Right atrium auricular region (tissue), 2 donors: ENCODE results near the gene RANGAP1. TPM values are rescaled to one million over a fixed set of nuclear protein-coding genes. Genes with fewer than 3 reads are reported as not detected.

Experiments used
- DNase-seq: peaks from one replicate; pipeline ENCODE4 v3.0.0-alpha.2; 2019; ENCODE audit warnings: low spot score
- H3K27ac ChIP-seq, 2 donors: fragments of 200-600 bp; sonication (generic); 1 replicate in 1 of 2; 2 replicates in 1 of 2; pipeline ENCODE4 v1.5.1; 2016 to 2019
- H3K27me3 ChIP-seq, 2 donors: fragments of 200-600 bp; sonication (generic); one replicate each; pipeline versions ENCODE4 v1.5.1 to v1.6.0; 2017 to 2019
- H3K36me3 ChIP-seq: fragments of 200-600 bp; sonication (generic); one replicate; pipeline ENCODE4 v1.5.1; 2016
- H3K4me1 ChIP-seq, 2 donors: fragments of 200-600 bp; sonication (generic); one replicate each; pipeline versions ENCODE4 v1.5.1 to v1.6.0; 2017 to 2019
- H3K4me3 ChIP-seq, 2 donors: fragments of 200-600 bp; sonication (generic); 1 replicate in 1 of 2; 2 replicates in 1 of 2; pipeline ENCODE4 v1.5.1; 2017 to 2019; ENCODE audit warnings: mild to moderate bottlenecking in 1 of 2, moderate library complexity in 1 of 2
- H3K9me3 ChIP-seq, 2 donors: fragments of 200-600 bp; sonication (generic); one replicate each; pipeline ENCODE4 v1.5.1; 2019
- total RNA-seq, 2 donors: library from RNA; depleted of rRNA; stranded (reverse); fragments of >200 nt; gene quantifications; one replicate each; pipeline ENCODE4 v1.1.0, GENCODE V29; 2016
- TF ChIP-seq, protein P1 (sequence below), 2 donors: fragments of 200-600 bp; sonication (generic); IDR thresholded peaks; one replicate each; pipeline ENCODE4 v1.5.1; 2019; ENCODE audit warnings: antibody characterized with exemption in 2 of 2

RANGAP1 gene
- total RNA-seq, 2 donors from 2014 or later, result 22.3 to 33.3 TPM

DNA sequence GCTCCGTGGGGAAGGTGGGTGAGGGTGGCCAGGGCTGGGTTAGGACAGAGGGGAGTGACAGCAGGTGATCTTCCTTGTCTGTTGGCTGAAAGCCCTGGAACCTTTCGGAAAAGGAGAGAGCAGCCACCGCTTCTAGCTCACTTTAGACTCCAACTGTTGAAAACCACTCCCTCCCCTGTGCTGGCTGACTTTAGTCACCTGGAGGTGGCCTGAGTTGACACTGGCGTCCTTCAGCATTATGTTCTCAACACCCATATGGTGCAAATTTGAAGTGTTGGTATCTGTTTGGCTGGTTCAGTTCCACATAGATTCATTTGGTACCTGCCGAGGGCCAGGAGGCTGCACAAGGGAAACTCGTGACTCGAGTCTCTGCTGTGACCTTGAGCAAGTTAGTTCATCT, 44.2 kb upstream of the RANGAP1 start:
- no peaks in the 10 kb centered on the region for H3K27me3 ChIP-seq
- peaks cover 72% of the 10 kb centered on the region for H3K36me3 ChIP-seq
- no peaks in the 10 kb centered on the region for H3K9me3 ChIP-seq
- TF ChIP-seq, protein P1, sequence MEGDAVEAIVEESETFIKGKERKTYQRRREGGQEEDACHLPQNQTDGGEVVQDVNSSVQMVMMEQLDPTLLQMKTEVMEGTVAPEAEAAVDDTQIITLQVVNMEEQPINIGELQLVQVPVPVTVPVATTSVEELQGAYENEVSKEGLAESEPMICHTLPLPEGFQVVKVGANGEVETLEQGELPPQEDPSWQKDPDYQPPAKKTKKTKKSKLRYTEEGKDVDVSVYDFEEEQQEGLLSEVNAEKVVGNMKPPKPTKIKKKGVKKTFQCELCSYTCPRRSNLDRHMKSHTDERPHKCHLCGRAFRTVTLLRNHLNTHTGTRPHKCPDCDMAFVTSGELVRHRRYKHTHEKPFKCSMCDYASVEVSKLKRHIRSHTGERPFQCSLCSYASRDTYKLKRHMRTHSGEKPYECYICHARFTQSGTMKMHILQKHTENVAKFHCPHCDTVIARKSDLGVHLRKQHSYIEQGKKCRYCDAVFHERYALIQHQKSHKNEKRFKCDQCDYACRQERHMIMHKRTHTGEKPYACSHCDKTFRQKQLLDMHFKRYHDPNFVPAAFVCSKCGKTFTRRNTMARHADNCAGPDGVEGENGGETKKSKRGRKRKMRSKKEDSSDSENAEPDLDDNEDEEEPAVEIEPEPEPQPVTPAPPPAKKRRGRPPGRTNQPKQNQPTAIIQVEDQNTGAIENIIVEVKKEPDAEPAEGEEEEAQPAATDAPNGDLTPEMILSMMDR (IDR thresholded peaks at IDR 0.05), result no peak
- H3K4me3 ChIP-seq, result no peak overlapping the region
- no peak for DNase-seq
- peaks cover 0 to 12% of the 10 kb centered on the region in 2 donors for H3K4me1 ChIP-seq
- no peak overlapping the region for H3K27ac ChIP-seq

DNA sequence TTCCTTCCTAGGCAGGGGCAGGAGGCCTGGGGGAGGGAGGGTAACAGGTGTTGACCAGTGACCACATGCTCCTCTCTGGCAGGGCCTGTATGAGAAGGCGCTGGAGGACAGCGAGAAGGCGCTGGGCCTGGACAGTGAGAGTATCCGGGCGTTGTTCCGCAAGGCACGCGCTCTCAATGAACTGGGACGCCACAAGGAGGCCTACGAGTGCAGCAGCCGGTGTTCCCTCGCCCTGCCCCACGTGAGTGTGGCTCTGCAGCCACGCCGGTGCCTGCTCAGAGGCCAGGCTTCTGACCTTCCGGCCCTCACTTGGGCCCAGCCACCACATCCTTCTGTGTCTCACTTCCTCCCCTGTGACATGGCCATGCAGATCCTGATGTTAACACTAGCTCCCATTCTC, 41.1 kb upstream of the RANGAP1 start:
- TF ChIP-seq, protein P1 (IDR thresholded peaks at IDR 0.05), result no peak
- no peaks in the 10 kb centered on the region for H3K27me3 ChIP-seq
- no peak for DNase-seq
- H3K9me3 ChIP-seq, result no peaks in the 10 kb centered on the region
- no peak overlapping the region for H3K27ac ChIP-seq
- no peaks in the 10 kb centered on the region for H3K4me1 ChIP-seq
- H3K4me3 ChIP-seq, result no peak overlapping the region
- H3K36me3 ChIP-seq, result peaks cover 69% of the 10 kb centered on the region

DNA sequence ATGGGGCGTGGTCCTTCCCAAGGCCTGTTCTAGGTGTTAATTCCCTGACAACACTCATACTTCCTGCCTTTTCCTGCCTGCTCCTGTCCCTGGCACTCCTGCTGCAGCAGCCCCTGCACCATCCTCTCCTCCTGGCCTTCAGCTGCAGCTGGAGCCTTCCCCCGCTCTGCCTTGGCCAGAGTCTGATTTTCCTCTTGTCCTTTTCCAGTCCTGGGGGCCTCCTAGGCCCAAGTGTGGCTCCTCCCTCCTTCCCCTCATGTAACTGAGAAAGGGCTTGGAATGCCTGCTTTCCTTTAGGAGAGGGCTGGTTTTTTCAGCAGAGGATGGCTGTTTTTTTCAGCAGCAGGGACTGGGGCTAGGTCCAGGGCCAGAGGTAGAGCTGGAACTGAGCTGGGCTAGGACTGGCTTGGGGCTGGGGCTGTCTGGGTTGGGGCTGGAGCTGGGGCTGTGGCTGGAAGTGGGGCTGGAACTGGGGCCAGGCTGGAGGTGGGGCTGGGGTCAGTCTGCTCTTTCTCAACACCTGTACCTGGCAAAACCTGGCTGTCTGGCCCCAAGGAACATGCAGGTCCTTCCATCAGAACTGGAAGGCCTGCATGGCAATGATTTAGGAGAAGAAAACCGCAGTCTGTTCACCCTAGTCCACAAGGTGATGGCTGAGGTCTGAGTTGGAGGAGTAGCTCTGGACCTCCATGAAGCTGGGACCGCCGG, 39.0 kb upstream of the RANGAP1 start:
- no peaks in the 10 kb centered on the region for H3K27me3 ChIP-seq
- H3K4me3 ChIP-seq, result no peak overlapping the region
- H3K9me3 ChIP-seq, result no peaks in the 10 kb centered on the region
- DNase-seq, result no peak
- peaks cover 66% of the 10 kb centered on the region for H3K36me3 ChIP-seq
- H3K27ac ChIP-seq, result no peak overlapping the region
- H3K4me1 ChIP-seq, result no peaks in the 10 kb centered on the region
- TF ChIP-seq, protein P1 (IDR thresholded peaks at IDR 0.05), result no peak

DNA sequence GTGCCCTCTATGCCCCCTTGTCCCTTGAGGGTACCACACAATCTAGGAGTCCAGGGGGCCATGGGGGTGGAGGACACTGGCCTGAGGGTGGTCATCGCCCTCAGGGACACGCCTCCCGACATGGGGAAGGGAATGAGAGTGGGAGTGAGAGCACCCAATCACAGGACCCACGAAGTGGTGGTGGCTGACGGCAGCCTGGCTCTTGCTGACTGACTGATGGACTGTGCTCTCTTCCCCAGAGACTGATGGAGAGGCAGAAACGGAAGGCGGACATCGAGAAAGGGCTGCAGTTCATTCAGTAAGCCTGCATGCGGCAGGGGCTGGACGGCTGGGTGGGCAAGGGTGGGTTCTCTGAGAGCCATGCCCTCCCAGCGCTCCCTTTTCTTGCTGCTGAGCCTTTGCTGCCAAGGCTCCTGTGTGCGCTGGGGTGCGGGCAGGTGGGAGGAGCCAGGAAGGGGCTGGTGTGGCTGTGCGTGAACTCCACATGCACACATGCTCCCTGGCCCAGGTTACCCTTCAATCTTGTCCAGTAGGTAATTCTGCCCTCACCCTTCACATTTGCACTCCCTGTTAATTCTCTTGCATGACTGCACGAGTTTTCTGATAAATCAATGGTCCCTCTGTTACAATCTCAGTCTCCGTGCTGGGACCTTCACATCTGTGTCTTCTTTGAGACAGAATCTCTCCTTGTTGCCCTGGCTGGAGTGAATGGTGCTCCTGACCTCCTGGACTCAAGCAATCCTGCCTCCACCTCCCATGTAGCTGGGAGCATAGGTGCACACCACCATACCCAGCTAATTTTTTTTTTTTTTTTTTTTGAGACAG, 34.6 kb upstream of the RANGAP1 start:
- TF ChIP-seq, protein P1 (IDR thresholded peaks at IDR 0.05), result no peak
- Histone ChIP-seq H3K36me3 (peaks cover 29% of the 10 kb centered on the region), H3K9me3 (no peaks in the 10 kb centered on the region), H3K4me1 (no peaks in the 10 kb centered on the region), H3K27me3 (no peaks in the 10 kb centered on the region), H3K27ac (no peak overlapping the region), H3K4me3 (no peak overlapping the region)
- DNase-seq, result no peak

DNA sequence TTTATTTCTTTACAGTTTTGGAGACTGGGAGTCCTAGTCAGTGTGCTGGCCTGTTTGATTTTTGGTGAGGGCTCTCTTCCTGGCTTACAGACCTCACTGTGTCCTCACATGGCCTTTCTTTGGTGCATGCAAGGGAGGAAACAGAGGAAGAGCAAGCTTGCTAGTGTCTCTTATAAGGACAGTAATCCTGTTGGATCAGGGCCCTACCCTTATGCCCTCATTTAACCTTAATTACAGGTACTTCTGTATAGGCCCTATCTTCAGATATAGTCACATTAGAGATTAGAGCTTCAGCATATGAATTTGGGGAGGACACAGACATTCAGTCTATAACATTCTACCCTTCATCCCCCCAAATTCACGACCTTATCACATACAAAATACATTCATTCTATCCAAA, 29.6 kb upstream of the RANGAP1 start:
- Histone ChIP-seq H3K4me3 (no peak overlapping the region), H3K36me3 (peaks cover under 1% of the 10 kb centered on the region), H3K27ac (no peak overlapping the region), H3K27me3 (no peaks in the 10 kb centered on the region), H3K9me3 (no peaks in the 10 kb centered on the region), H3K4me1 (no peaks in the 10 kb centered on the region)
- TF ChIP-seq, protein P1 (IDR thresholded peaks at IDR 0.05), result no peak
- no peak for DNase-seq
